ENCODE measurements around the gene PTPRM. TPM values are rescaled to one million over a fixed set of nuclear protein-coding genes. Genes with fewer than 3 reads are reported as not detected.

The PTPRM gene
- total and polyA plus RNA-seq, 4 donors: 61.1 to 146 (median 87.5) TPM

DNA sequence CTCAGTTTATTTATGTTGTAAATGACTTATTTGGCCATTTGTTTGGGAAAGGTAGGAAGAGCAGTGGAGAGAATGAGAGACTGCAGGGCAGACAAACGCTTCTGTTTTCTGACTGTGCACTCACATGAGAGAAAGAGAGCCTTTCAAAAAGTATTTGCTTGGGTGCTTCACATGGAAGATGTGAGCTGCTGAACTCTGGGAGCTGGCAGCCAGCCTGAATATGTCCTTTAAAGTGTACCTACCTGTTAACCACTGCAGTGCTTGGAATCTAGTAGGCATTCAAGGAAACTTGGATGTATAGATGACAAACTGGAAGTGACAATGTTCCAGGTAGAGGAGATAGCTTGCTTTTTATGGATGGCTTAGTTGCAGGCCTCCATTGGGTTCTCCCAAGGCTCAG lies 68.8 kb downstream of the PTPRM start:
- WGBS, 2 donors: 53 to 85% methylated on average over 1 of the region's 1 CpG
- Histone ChIP-seq H3K9ac (ENCODE audit: insufficient read depth in 1 of 2, low read length in 2 of 2) (no peak overlapping the region), H3K4me3 (no peak overlapping the region), H3K4me1 (ENCODE audit: control insufficient read depth in 5 of 5, insufficient read depth in 5 of 5, low read length in 5 of 5) (peaks cover 5 to 35% (median 16%) of the 10 kb centered on the region in 5 donors), H3K9me3 (ENCODE audit: control insufficient read depth in 4 of 4, insufficient read depth in 3 of 4, low read length in 3 of 4) (no peaks in the 10 kb centered on the region), H3K27me3 (ENCODE audit: control insufficient read depth in 3 of 3, insufficient read depth in 3 of 3, low read length in 2 of 3) (no peaks in the 10 kb centered on the region), H3K36me3 (ENCODE audit: control insufficient read depth in 4 of 4, insufficient read depth in 4 of 4, low read length in 4 of 4) (no peaks in the 10 kb centered on the region), H3K27ac (ENCODE audit: low read depth in 1 of 2, low read length in 1 of 2) (no peak overlapping the region)
- ATAC-seq (ENCODE audit: insufficient read depth, low FRiP score): no peak
- DNase-seq: no peak
- TF ChIP-seq CTCF (IDR thresholded peaks at IDR 0.05; ENCODE audit: control extremely low read depth, extremely low read depth): no peak

- Histone ChIP-seq H3K27me3 (ENCODE audit: control insufficient read depth in 3 of 3, insufficient read depth in 3 of 3, low read length in 2 of 3) (no peaks in the 10 kb centered on the region), H3K36me3 (ENCODE audit: control insufficient read depth in 4 of 4, insufficient read depth in 4 of 4, low read length in 4 of 4) (no peaks in the 10 kb centered on the region), H3K4me3 (no peak overlapping the region), H3K27ac (ENCODE audit: low read depth in 1 of 2, low read length in 1 of 2) (no peak overlapping the region), H3K9ac (ENCODE audit: insufficient read depth in 1 of 2, low read length in 2 of 2) (no peak overlapping the region), H3K4me1 (ENCODE audit: control insufficient read depth in 5 of 5, insufficient read depth in 5 of 5, low read length in 5 of 5) (peaks cover 5 to 34% (median 16%) of the 10 kb centered on the region in 5 donors), H3K9me3 (ENCODE audit: control insufficient read depth in 4 of 4, insufficient read depth in 3 of 4, low read length in 3 of 4) (no peaks in the 10 kb centered on the region)
- ATAC-seq (ENCODE audit: insufficient read depth, low FRiP score) (no peak), DNase-seq (peak in 2 of 3 donors; percentile 74 to 80)
- WGBS, 2 donors: 39 to 61% methylated on average over 2 of the region's 2 CpGs
- no peak for TF ChIP-seq CTCF (IDR thresholded peaks at IDR 0.05; ENCODE audit: control extremely low read depth, extremely low read depth)
These were observed 70.2 kb downstream of the PTPRM start for GRCh38 chr18:7637269-7637668.

DNA sequence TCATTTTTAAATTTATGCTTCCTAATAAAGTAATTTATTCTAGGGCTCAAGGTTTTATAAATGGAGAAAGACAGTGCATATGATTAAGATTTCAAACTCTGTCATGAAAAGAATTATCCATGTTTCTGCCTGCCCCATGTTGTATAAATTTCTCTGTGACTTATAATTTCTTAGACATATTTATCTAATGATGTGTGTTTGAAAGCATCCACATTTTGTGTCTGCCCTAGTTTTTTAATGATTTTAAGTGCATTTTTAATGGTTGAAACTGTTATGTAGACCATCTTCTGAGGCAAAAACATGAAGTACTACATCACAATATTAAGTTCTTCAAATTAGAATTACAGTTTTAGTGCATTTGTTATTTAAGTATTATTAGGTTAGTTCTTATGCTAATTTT lies 71.2 kb downstream of the PTPRM start:
- peak in 2 of 3 donors; percentile 87 to 91 for DNase-seq
- Histone ChIP-seq H3K4me1 (ENCODE audit: control insufficient read depth in 5 of 5, insufficient read depth in 5 of 5, low read length in 5 of 5) (peaks cover 3 to 32% (median 16%) of the 10 kb centered on the region in 5 donors), H3K27ac (ENCODE audit: low read depth in 1 of 2, low read length in 1 of 2) (no peak overlapping the region), H3K9ac (ENCODE audit: insufficient read depth in 1 of 2, low read length in 2 of 2) (no peak overlapping the region), H3K4me3 (no peak overlapping the region), H3K9me3 (ENCODE audit: control insufficient read depth in 4 of 4, insufficient read depth in 3 of 4, low read length in 3 of 4) (no peaks in the 10 kb centered on the region), H3K27me3 (ENCODE audit: control insufficient read depth in 3 of 3, insufficient read depth in 3 of 3, low read length in 2 of 3) (no peaks in the 10 kb centered on the region), H3K36me3 (ENCODE audit: control insufficient read depth in 4 of 4, insufficient read depth in 4 of 4, low read length in 4 of 4) (no peaks in the 10 kb centered on the region)
- ATAC-seq (ENCODE audit: insufficient read depth, low FRiP score): no peak
- TF ChIP-seq CTCF (IDR thresholded peaks at IDR 0.05; ENCODE audit: control extremely low read depth, extremely low read depth): no peak

DNA sequence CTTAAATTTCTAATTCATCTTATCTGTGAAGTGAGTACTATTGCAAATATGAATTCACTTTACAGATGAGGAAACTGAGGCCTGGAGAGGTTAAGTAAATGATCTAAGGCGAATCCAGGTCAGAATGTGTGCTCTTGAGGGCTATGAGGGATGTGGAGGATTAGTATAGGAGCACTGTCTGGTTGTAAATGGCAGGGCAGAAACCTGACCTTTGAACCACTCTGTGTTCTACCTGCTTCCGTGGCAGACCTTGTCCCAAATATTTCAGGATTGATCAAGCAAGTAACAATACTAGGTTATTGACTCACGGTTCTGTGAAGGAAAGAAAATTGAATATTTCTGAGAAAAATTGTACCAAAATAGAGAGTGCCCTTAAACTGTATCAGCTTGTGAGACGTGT lies 74.7 kb downstream of the PTPRM start:
- Histone ChIP-seq H3K9ac (ENCODE audit: insufficient read depth in 1 of 2, low read length in 2 of 2) (no peak overlapping the region), H3K9me3 (ENCODE audit: control insufficient read depth in 4 of 4, insufficient read depth in 3 of 4, low read length in 3 of 4) (no peaks in the 10 kb centered on the region), H3K27me3 (ENCODE audit: control insufficient read depth in 3 of 3, insufficient read depth in 3 of 3, low read length in 2 of 3) (no peaks in the 10 kb centered on the region), H3K4me3 (no peak overlapping the region), H3K4me1 (ENCODE audit: control insufficient read depth in 5 of 5, insufficient read depth in 5 of 5, low read length in 5 of 5) (peaks cover 5 to 30% (median 12%) of the 10 kb centered on the region in 5 donors), H3K36me3 (ENCODE audit: control insufficient read depth in 4 of 4, insufficient read depth in 4 of 4, low read length in 4 of 4) (no peaks in the 10 kb centered on the region), H3K27ac (ENCODE audit: low read depth in 1 of 2, low read length in 1 of 2) (no peak overlapping the region)
- 92 to 94% methylated on average over 4 of the region's 4 CpGs for WGBS, 2 donors
- no peak for DNase-seq
- TF ChIP-seq CTCF (IDR thresholded peaks at IDR 0.05; ENCODE audit: control extremely low read depth, extremely low read depth): no peak
- ATAC-seq (ENCODE audit: insufficient read depth, low FRiP score): no peak

Data from lung (tissue), 12 donors.